CD8-positive, alpha-beta memory T cell (primary cell): ENCODE data around the gene ITCH. TPM values are rescaled to one million over a fixed set of nuclear protein-coding genes. Genes with fewer than 3 reads are reported as not detected.
"Not testable (repeated sequence)": the region's sequence is repeated elsewhere in the genome, so short reads cannot be mapped to it uniquely, and the experiment has no call there.

Experiments
- CTCF ChIA-PET: fragments of 350-600 bp; sonication (Branson Sonifier 250); formaldehyde crosslinking; loops from one replicate; lab custom pipeline; 2021; ENCODE audit warnings: antibody characterized with exemption; lab: Charles Lee
- POLR2A ChIA-PET: fragments of 350-600 bp; sonication (Branson Sonifier 250); formaldehyde crosslinking; loops from one replicate; lab custom pipeline; 2021; ENCODE audit warnings: antibody characterized with exemption; lab: Charles Lee
- DNase-seq, 5 donors: peaks; one replicate each; pipeline versions ENCODE4 v3.0.0 to v3.0.0-alpha.2; 2020 to 2022; ENCODE audit warnings: mixed read lengths in 1 of 5
- H3K27ac ChIP-seq: one replicate; pipeline ENCODE4 v1.7.0; 2013; ENCODE audit warnings: low read depth, mild to moderate bottlenecking, low read length, moderate library complexity
- H3K27me3 ChIP-seq: 2 replicates; pipeline ENCODE4 v1.7.0; 2013; ENCODE audit warnings: low read length, mild to moderate bottlenecking; ENCODE audit not compliant: insufficient read depth, poor library complexity, severe bottlenecking
- H3K36me3 ChIP-seq: 2 replicates; pipeline ENCODE4 v1.7.0; 2013; ENCODE audit warnings: mild to moderate bottlenecking, low read length, moderate library complexity; ENCODE audit not compliant: insufficient read depth
- H3K4me1 ChIP-seq: 2 replicates; pipeline ENCODE4 v1.7.0; 2013; ENCODE audit warnings: mild to moderate bottlenecking, low read length, moderate library complexity; ENCODE audit not compliant: insufficient read depth
- H3K4me3 ChIP-seq: 2 replicates; pipeline ENCODE4 v1.7.0; 2013; ENCODE audit warnings: mild to moderate bottlenecking, low read length
- H3K9me3 ChIP-seq: 2 replicates; pipeline ENCODE4 v1.7.0; 2013; ENCODE audit warnings: mild to moderate bottlenecking, low read length
- H3K27ac Mint-ChIP-seq, 8 donors: one replicate each; pipeline ENCODE4 v1.8.0; 2020 to 2021; ENCODE audit warnings: mixed read lengths in 8 of 8, mild to moderate bottlenecking in 6 of 8, inconsistent platforms in 3 of 8, moderate library complexity in 3 of 8
- H3K27me3 Mint-ChIP-seq, 2 donors: one replicate each; pipeline ENCODE4 v1.8.0; 2020 to 2021; ENCODE audit warnings: mixed read lengths in 2 of 2, mild to moderate bottlenecking in 1 of 2, moderate library complexity in 1 of 2
- H3K36me3 Mint-ChIP-seq, 3 donors: one replicate each; pipeline ENCODE4 v1.8.0; 2020 to 2021; ENCODE audit warnings: mixed read lengths in 3 of 3, inconsistent platforms in 1 of 3, mild to moderate bottlenecking in 1 of 3
- H3K4me1 Mint-ChIP-seq, 3 donors: one replicate each; pipeline ENCODE4 v1.8.0; 2020 to 2021; ENCODE audit warnings: mixed read lengths in 3 of 3, inconsistent platforms in 1 of 3, mild to moderate bottlenecking in 1 of 3
- H3K4me3 Mint-ChIP-seq, 7 donors: one replicate each; pipeline ENCODE4 v1.8.0; 2020 to 2021; ENCODE audit warnings: mixed read lengths in 7 of 7, mild to moderate bottlenecking in 6 of 7, moderate library complexity in 4 of 7, inconsistent platforms in 2 of 7
- H3K9me3 Mint-ChIP-seq, 5 donors: one replicate each; pipeline ENCODE4 v1.8.0; 2020 to 2022; ENCODE audit warnings: mixed read lengths in 5 of 5, mild to moderate bottlenecking in 3 of 5, moderate library complexity in 2 of 5, inconsistent platforms in 1 of 5
- polyA plus RNA-seq: library from polyadenylated mRNA; unstranded; fragments of 300-500 nt; fragmentation: Illumina TruSeq; gene quantifications from one replicate; pipeline ENCODE4 v1.2.3, GENCODE V29; 2021
- total RNA-seq, 2 experiments: library from RNA; stranded (reverse); gene quantifications; one replicate each; pipeline ENCODE4 v1.2.3, GENCODE V29; 2021

ITCH gene
- total and polyA plus RNA-seq, 3 experiments from 2014 or later = 38.0 to 51.7 (median 45.6) TPM

DNA sequence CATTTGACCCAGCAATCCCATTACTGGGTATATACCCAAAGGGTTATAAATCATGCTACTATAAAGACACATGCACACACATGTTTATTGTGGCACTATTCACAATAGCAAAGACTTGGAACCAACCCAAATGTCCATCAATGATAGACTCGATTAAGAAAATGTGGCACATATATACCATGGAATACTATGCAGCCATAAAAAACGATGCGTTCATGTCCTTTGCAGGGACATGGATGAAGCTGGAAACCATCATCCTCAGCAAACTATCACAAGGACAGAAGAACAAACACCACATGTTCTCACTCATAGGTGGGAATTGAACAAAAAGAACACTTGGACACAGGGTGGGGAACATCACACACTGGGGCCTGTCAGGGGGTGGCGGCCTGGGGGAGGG, 34.9 kb upstream of the ITCH start:
- H3K9me3 ChIP-seq, H3K4me3 ChIP-seq, DNase-seq, H3K27ac Mint-ChIP-seq, POLR2A ChIA-PET, H3K27ac ChIP-seq, H3K4me3 Mint-ChIP-seq, H3K36me3 Mint-ChIP-seq, H3K36me3 ChIP-seq, H3K4me1 ChIP-seq, H3K9me3 Mint-ChIP-seq, H3K27me3 ChIP-seq: not testable (repeated sequence)
- peaks cover 0 to 12% (median 9%) of the 10 kb centered on the region in 3 donors for H3K4me1 Mint-ChIP-seq
- CTCF ChIA-PET = interaction anchor here (2.0 kb wide), 1 partner anchor 16 kb away, joined by 7 read pairs; no protein-coding TSS in a partner anchor
- peaks cover 0 to 13% of the 10 kb centered on the region in 2 donors for H3K27me3 Mint-ChIP-seq

- DNase-seq = no peak
- peaks cover 0 to 14% (median 9%) of the 10 kb centered on the region in 3 donors for H3K4me1 Mint-ChIP-seq
- H3K27ac Mint-ChIP-seq = no peak overlapping the region
Measured at GRCh38 chr20:34328928-34329677, 34.0 kb upstream of the ITCH start.

DNA sequence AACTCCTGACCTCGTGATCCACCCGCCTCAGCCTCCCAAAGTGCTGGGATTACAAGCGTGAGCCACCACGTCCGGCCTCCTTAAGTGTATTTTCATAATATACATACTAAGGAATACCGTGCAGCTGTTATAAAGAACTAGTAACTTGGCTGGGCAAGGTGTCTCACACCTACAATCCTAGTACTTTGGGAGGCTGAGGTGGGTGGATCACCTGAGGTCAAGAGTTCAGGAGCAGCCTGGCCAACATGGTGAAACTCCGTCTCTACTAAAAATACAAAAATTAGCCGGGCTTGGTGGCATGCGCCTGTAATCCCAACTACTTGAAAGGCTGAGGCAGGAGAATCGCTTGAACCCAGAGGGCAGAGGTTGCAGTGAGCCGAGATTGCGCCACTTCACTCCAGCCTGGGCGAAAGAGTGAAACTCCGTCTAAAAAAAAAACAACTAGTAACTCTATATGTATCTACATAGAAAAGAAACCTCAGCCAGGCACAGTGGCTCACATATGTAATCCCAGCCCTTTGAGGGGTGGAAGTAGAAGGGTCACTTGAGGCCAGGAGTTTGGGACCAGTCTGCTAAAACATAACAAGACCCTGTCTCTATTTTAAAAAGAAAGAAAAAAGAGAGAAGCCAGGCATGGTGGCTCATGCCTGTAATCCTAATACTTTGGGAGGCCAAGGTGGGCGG, 32.1 kb upstream of the ITCH start:
- CTCF ChIA-PET, H3K9me3 ChIP-seq, H3K36me3 ChIP-seq, H3K4me3 ChIP-seq, H3K27me3 ChIP-seq, H3K9me3 Mint-ChIP-seq, H3K4me3 Mint-ChIP-seq, H3K27ac ChIP-seq, DNase-seq, H3K27me3 Mint-ChIP-seq, H3K36me3 Mint-ChIP-seq, H3K4me1 ChIP-seq, POLR2A ChIA-PET: not testable (repeated sequence)
- peaks cover 3 to 15% (median 13%) of the 10 kb centered on the region in 3 donors for H3K4me1 Mint-ChIP-seq
- peak overlapping the region in 2 of 8 donors; percentile 24 to 36 for H3K27ac Mint-ChIP-seq

More at GRCh38 chr20:34328928-34329677, 34.0 kb upstream of the ITCH start:
- no peaks in the 10 kb centered on the region for H3K9me3 ChIP-seq
- CTCF ChIA-PET = interaction anchor here (2.0 kb wide), 1 partner anchor 16 kb away, joined by 7 read pairs; no protein-coding TSS in a partner anchor
- H3K4me3 ChIP-seq = no peak overlapping the region
- no peaks in the 10 kb centered on the region for H3K27me3 ChIP-seq
- H3K4me1 ChIP-seq = peaks cover 9% of the 10 kb centered on the region
- H3K27ac ChIP-seq = no peak overlapping the region
- peaks cover 0 to 10% of the 10 kb centered on the region in 2 donors for H3K27me3 Mint-ChIP-seq
- no peaks in the 10 kb centered on the region for H3K9me3 Mint-ChIP-seq
- no peaks in the 10 kb centered on the region for H3K36me3 ChIP-seq
- H3K36me3 Mint-ChIP-seq = no peaks in the 10 kb centered on the region
- H3K4me3 Mint-ChIP-seq = no peak overlapping the region
- POLR2A ChIA-PET = no interaction called here

DNA sequence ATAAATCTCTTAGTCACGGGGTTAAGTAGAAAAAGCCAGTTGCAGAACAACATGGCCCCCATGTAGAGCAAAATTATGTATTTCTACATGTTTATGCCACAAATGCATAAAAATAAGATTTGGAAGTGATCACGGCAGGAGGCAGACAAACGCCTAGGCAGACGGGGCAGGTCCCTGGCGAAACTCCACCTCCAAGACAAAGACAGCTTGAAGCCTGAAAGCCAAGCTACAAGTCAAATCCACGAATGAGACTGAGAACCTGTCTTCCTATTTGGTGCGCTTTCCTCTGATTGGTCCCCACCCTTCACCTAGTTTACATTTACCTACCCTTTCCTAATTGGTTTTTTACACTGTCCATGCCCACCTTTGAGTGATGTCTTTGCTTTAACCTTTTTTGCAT, 31.2 kb upstream of the ITCH start:
- DNase-seq = no peak
- Mint-ChIP-seq H3K36me3 (no peaks in the 10 kb centered on the region), H3K27me3 (no peaks in the 10 kb centered on the region), H3K9me3 (no peaks in the 10 kb centered on the region), H3K4me1 (peaks cover 3 to 22% (median 18%) of the 10 kb centered on the region in 3 donors), H3K27ac (no peak overlapping the region), H3K4me3 (no peak overlapping the region)
- peaks cover 10% of the 10 kb centered on the region for H3K4me1 ChIP-seq
- no peak overlapping the region for H3K27ac ChIP-seq
- ChIA-PET CTCF (interaction anchor here (1.3 kb wide), 1 partner anchor 19 kb away, joined by 9 read pairs; no protein-coding TSS in a partner anchor), POLR2A (no interaction called here)
- H3K27me3 ChIP-seq = no peaks in the 10 kb centered on the region
- H3K9me3 ChIP-seq = no peaks in the 10 kb centered on the region
- no peak overlapping the region for H3K4me3 ChIP-seq
- H3K36me3 ChIP-seq = no peaks in the 10 kb centered on the region

DNA sequence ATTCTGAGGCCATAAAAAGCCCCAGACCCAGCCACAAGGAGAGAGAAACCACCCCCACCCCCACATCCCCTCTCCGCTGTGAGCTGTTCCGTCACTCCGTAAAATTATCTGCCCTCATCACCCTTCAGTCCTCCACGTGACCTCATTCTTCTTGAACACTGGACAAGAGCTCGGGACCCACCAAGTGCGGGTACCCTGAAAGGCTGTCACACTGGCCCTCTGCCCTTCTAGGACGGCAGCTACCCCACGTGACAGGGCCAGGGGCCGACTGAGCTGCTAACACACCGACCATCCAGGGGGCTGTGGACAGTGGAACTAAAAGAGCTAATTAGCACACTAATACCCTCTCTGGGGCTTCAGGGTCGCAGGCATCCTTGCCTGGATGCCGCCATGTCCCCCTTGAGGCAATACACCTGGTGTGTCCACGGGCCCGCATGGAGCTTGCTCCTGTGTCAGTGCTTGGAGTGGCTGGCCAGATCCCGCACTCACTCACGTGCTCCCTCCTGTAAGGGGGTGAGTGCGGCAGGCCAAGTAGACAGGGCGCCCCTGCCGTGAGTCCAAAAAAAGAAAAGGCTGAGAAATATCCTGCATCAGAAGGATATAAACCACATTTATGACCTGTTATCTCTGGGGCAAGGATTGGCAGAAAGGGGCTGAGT, 30.7 kb upstream of the ITCH start:
- H3K36me3 Mint-ChIP-seq = no peaks in the 10 kb centered on the region
- Histone ChIP-seq H3K27me3 (no peaks in the 10 kb centered on the region), H3K4me1 (peaks cover 15% of the 10 kb centered on the region), H3K9me3 (no peaks in the 10 kb centered on the region), H3K36me3 (no peaks in the 10 kb centered on the region), H3K4me3 (no peak overlapping the region), H3K27ac (no peak overlapping the region)
- ChIA-PET POLR2A (interaction anchor here (0.6 kb wide), 1 partner anchor 369 kb away, joined by 3 read pairs; no protein-coding TSS in a partner anchor), CTCF (interaction anchor here (1.3 kb wide), 1 partner anchor 20 kb away, joined by 9 read pairs; no protein-coding TSS in a partner anchor)
- H3K27me3 Mint-ChIP-seq = no peaks in the 10 kb centered on the region
- H3K9me3 Mint-ChIP-seq = no peaks in the 10 kb centered on the region
- DNase-seq = no peak
- H3K4me1 Mint-ChIP-seq = peaks cover 3 to 28% (median 21%) of the 10 kb centered on the region in 3 donors
- peak overlapping the region in 1 of 8 donors; percentile 79 for H3K27ac Mint-ChIP-seq
- H3K4me3 Mint-ChIP-seq = no peak overlapping the region

DNA sequence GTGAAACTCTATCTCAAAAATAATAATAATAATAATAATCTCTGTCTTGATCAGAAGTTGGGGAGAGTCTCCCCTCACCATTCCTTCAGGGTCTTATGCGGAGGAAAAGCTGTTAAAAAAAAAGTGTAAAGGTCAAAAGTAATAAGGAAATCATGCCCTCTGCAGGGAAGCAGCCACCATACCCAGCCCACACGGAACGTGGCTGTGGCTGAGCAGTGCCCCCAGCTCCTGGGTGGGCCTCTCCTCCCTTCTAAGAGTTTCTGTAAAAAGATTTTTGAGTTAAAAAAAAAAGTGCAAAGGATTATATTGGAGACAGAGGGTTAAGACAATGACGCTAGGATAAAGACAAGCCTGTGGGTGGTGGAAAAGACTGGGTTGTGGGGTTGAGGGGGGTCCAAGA, 29.3 kb upstream of the ITCH start:
- no peak for DNase-seq
- Mint-ChIP-seq H3K4me1 (peaks cover 7 to 39% (median 33%) of the 10 kb centered on the region in 3 donors), H3K27me3 (no peaks in the 10 kb centered on the region), H3K27ac (peak overlapping the region in 2 of 8 donors; percentile 1 to 51), H3K36me3 (no peaks in the 10 kb centered on the region), H3K9me3 (no peaks in the 10 kb centered on the region), H3K4me3 (no peak overlapping the region)
- Histone ChIP-seq H3K4me3 (no peak overlapping the region), H3K9me3 (no peaks in the 10 kb centered on the region), H3K27me3 (no peaks in the 10 kb centered on the region), H3K36me3 (no peaks in the 10 kb centered on the region), H3K27ac (no peak overlapping the region), H3K4me1 (peaks cover 20% of the 10 kb centered on the region)
- ChIA-PET CTCF (no interaction called here), POLR2A (no interaction called here)

GRCh38 chr20:34334654-34335407, 28.2 kb upstream of the ITCH start:
- peak overlapping the region in 7 of 8 donors; percentile 75 to 96 (median 91) for H3K27ac Mint-ChIP-seq
- H3K27ac ChIP-seq = no peak overlapping the region
- CTCF ChIA-PET = no interaction called here
- H3K9me3 ChIP-seq = no peaks in the 10 kb centered on the region
- POLR2A ChIA-PET = no interaction called here
- H3K27me3 Mint-ChIP-seq = no peaks in the 10 kb centered on the region
- DNase-seq = no peak
- no peak overlapping the region for H3K4me3 ChIP-seq
- peak overlapping the region in 1 of 7 donors; percentile 71 for H3K4me3 Mint-ChIP-seq
- H3K9me3 Mint-ChIP-seq = no peaks in the 10 kb centered on the region
- peaks cover 7 to 39% (median 34%) of the 10 kb centered on the region in 3 donors for H3K4me1 Mint-ChIP-seq
- no peaks in the 10 kb centered on the region for H3K27me3 ChIP-seq
- no peaks in the 10 kb centered on the region for H3K36me3 Mint-ChIP-seq
- H3K4me1 ChIP-seq = peaks cover 20% of the 10 kb centered on the region
- H3K36me3 ChIP-seq = no peaks in the 10 kb centered on the region
